Liver (tissue), 9 donors: ENCODE data around the gene C11orf87. TPM values are rescaled to one million over a fixed set of nuclear protein-coding genes. Genes with fewer than 3 reads are reported as not detected.

ENCODE experiments used
- DNase-seq: peaks from one replicate; pipeline ENCODE4 v3.0.0-alpha.2; 2017; ENCODE audit warnings: low spot score
- H3K27ac ChIP-seq, 2 donors: one replicate each; pipeline ENCODE4 v1.7.0; 2013; ENCODE audit warnings: inconsistent platforms in 2 of 2, low read length in 2 of 2, control low read depth in 1 of 2, low read depth in 1 of 2, mild to moderate bottlenecking in 1 of 2
- H3K27me3 ChIP-seq, 4 donors: one replicate each; pipeline versions ENCODE4 v1.6.1 to v1.7.0; 2013; ENCODE audit warnings: low read length in 3 of 4, inconsistent platforms in 1 of 4, mild to moderate bottlenecking in 1 of 4, moderate library complexity in 1 of 4; ENCODE audit not compliant: control insufficient read depth in 4 of 4, insufficient read depth in 4 of 4
- H3K36me3 ChIP-seq, 4 donors: one replicate each; pipeline versions ENCODE4 v1.6.1 to v1.7.0; 2013; ENCODE audit warnings: low read length in 3 of 4, mild to moderate bottlenecking in 3 of 4, low read depth in 1 of 4, moderate library complexity in 1 of 4; ENCODE audit not compliant: control insufficient read depth in 4 of 4, insufficient read depth in 3 of 4
- H3K4me1 ChIP-seq, 4 donors: one replicate each; pipeline versions ENCODE4 v1.6.1 to v1.7.0; 2013; ENCODE audit warnings: low read length in 3 of 4, mild to moderate bottlenecking in 3 of 4, moderate library complexity in 1 of 4; ENCODE audit not compliant: control insufficient read depth in 4 of 4, insufficient read depth in 4 of 4
- H3K4me3 ChIP-seq, 3 donors: one replicate each; pipeline versions ENCODE4 v1.6.1 to v1.7.0; 2013; ENCODE audit warnings: low read length in 3 of 3, control low read depth in 1 of 3, low read depth in 1 of 3, mild to moderate bottlenecking in 1 of 3
- H3K9ac ChIP-seq, 2 donors: one replicate each; pipeline ENCODE4 v1.7.0; 2013; ENCODE audit warnings: low read length in 2 of 2, mild to moderate bottlenecking in 2 of 2, moderate library complexity in 2 of 2, control low read depth in 1 of 2, low read depth in 1 of 2
- H3K9me3 ChIP-seq, 4 donors: one replicate each; pipeline versions ENCODE4 v1.6.1 to v1.7.0; 2013; ENCODE audit warnings: low read length in 3 of 4; ENCODE audit not compliant: control insufficient read depth in 4 of 4
- CTCF ChIP-seq: fragments of 150-350 bp; IDR thresholded peaks from 2 replicates; pipeline ENCODE4 v1.5.1; 2017; ENCODE audit warnings: improper control_type of control experiment, low read depth, low read length; ENCODE audit not compliant: missing input control
- EGR1 ChIP-seq, 2 donors: IDR thresholded peaks; 2 replicates each; pipeline ENCODE4 v1.6.1; 2016 to 2018; ENCODE audit warnings: antibody characterized with exemption in 2 of 2, low read depth in 2 of 2
- FOXA1 ChIP-seq: IDR thresholded peaks from 2 replicates; pipeline ENCODE4 v1.6.1; 2016; ENCODE audit warnings: antibody characterized with exemption
- FOXA2 ChIP-seq: IDR thresholded peaks from 2 replicates; pipeline ENCODE4 v1.6.1; 2016; ENCODE audit warnings: antibody characterized with exemption
- GABPA ChIP-seq, 2 donors: IDR thresholded peaks in 1 of 2; conservative IDR thresholded peaks in 1 of 2; 2 replicates each; pipeline ENCODE4 v1.6.1; 2016; ENCODE audit warnings: antibody characterized with exemption in 2 of 2, mild to moderate bottlenecking in 1 of 2, moderate library complexity in 1 of 2
- HNF4A ChIP-seq, 2 donors: conservative IDR thresholded peaks; 2 replicates each; pipeline ENCODE4 v1.6.1; 2016; ENCODE audit warnings: antibody characterized with exemption in 2 of 2, mild to moderate bottlenecking in 2 of 2
- HNF4G ChIP-seq: IDR thresholded peaks from 2 replicates; pipeline ENCODE4 v1.6.1; 2016; ENCODE audit warnings: antibody characterized with exemption
- JUND ChIP-seq, 2 donors: IDR thresholded peaks; 2 replicates each; pipeline ENCODE4 v1.6.1; 2016; ENCODE audit warnings: antibody characterized with exemption in 2 of 2
- NR2F2 ChIP-seq: IDR thresholded peaks from 2 replicates; pipeline ENCODE4 v1.6.1; 2016; ENCODE audit warnings: antibody characterized with exemption
- RAD21 ChIP-seq, 2 donors: IDR thresholded peaks; 2 replicates each; pipeline ENCODE4 v1.6.1; 2016; ENCODE audit warnings: antibody characterized with exemption in 2 of 2, mild to moderate bottlenecking in 2 of 2
- RXRA ChIP-seq, 2 donors: IDR thresholded peaks; 2 replicates each; pipeline ENCODE4 v1.6.1; 2017 to 2018; ENCODE audit warnings: antibody characterized with exemption in 2 of 2, mild to moderate bottlenecking in 1 of 2
- SP1 ChIP-seq: IDR thresholded peaks from 2 replicates; pipeline ENCODE4 v1.6.1; 2018; ENCODE audit warnings: antibody characterized with exemption, mild to moderate bottlenecking
- TAF1 ChIP-seq: conservative IDR thresholded peaks from 2 replicates; pipeline ENCODE4 v1.6.1; 2016; ENCODE audit warnings: antibody characterized with exemption, mild to moderate bottlenecking
- YY1 ChIP-seq: IDR thresholded peaks from 2 replicates; pipeline ENCODE4 v1.6.1; 2016; ENCODE audit warnings: antibody characterized with exemption, mild to moderate bottlenecking
- ZBTB33 ChIP-seq: IDR thresholded peaks from 2 replicates; pipeline ENCODE4 v1.6.1; 2016; ENCODE audit warnings: antibody characterized with exemption
- WGBS: extraction: QIAGEN DNeasy Blood & Tissue Kit; methylation state at CpG from one replicate; pipeline ENCODE4 v1.1.7; 2013; 5-methylcytosine and 5-hydroxymethylcytosine counted together
- polyA plus RNA-seq, 2 donors: library from polyadenylated mRNA; stranded (reverse) in 1 of 2; unstranded in 1 of 2; fragments of 200-250 nt in 1 of 2; fragments of >200 nt in 1 of 2; fragmentation: Nextera tagmentation in 1 of 2; extraction: Ambion mirVana in 1 of 2; gene quantifications; one replicate each; pipeline versions ENCODE4 v1.2.1 to v1.2.3, GENCODE V29; 2013 to 2015
- total RNA-seq, 2 donors: library from RNA; depleted of rRNA; stranded (reverse); fragments of >200 nt; gene quantifications; one replicate each; pipeline ENCODE4 v1.2.3, GENCODE V29; 2014
- TF ChIP-seq, protein P1 (sequence below): IDR thresholded peaks from 2 replicates; pipeline ENCODE4 v1.6.1; 2016; ENCODE audit warnings: antibody characterized with exemption, mild to moderate bottlenecking
- TF ChIP-seq, protein P2 (sequence below): IDR thresholded peaks from 2 replicates; pipeline ENCODE4 v1.6.1; 2016; ENCODE audit warnings: antibody characterized with exemption
- TF ChIP-seq, protein P3 (sequence below): IDR thresholded peaks from 2 replicates; pipeline ENCODE4 v1.6.1; 2016; ENCODE audit warnings: antibody characterized with exemption
- donor health status: healthy.
- donor health status: healthy.
- donor health status: healthy.
- donor health status: healthy.
- donor health status: healthy.

C11orf87 gene
- total and polyA plus RNA-seq, 4 donors: not detected

GRCh38 chr11:109432105-109432504, 10.1 kb downstream of the C11orf87 start:
- Histone ChIP-seq H3K27ac (no peak overlapping the region), H3K9me3 (no peaks in the 10 kb centered on the region), H3K4me1 (no peaks in the 10 kb centered on the region), H3K27me3 (no peaks in the 10 kb centered on the region), H3K4me3 (no peak overlapping the region), H3K36me3 (no peaks in the 10 kb centered on the region), H3K9ac (no peak overlapping the region)
- WGBS: 60% methylated on average over 3 of the region's 3 CpGs
- DNase-seq: no peak
- no peak for TF ChIP-seq JUND (IDR thresholded peaks at IDR 0.05)
- TF ChIP-seq HNF4G: no peak
- TF ChIP-seq FOXA2: no peak
- TF ChIP-seq GABPA (IDR thresholded peaks at IDR 0.05 in 1 of 2, conservative IDR thresholded peaks at IDR 0.05 in 1 of 2): no peak
- no peak for TF ChIP-seq RXRA (IDR thresholded peaks at IDR 0.05)
- no peak for TF ChIP-seq HNF4A (conservative IDR thresholded peaks at IDR 0.05)
- TF ChIP-seq, protein P1, sequence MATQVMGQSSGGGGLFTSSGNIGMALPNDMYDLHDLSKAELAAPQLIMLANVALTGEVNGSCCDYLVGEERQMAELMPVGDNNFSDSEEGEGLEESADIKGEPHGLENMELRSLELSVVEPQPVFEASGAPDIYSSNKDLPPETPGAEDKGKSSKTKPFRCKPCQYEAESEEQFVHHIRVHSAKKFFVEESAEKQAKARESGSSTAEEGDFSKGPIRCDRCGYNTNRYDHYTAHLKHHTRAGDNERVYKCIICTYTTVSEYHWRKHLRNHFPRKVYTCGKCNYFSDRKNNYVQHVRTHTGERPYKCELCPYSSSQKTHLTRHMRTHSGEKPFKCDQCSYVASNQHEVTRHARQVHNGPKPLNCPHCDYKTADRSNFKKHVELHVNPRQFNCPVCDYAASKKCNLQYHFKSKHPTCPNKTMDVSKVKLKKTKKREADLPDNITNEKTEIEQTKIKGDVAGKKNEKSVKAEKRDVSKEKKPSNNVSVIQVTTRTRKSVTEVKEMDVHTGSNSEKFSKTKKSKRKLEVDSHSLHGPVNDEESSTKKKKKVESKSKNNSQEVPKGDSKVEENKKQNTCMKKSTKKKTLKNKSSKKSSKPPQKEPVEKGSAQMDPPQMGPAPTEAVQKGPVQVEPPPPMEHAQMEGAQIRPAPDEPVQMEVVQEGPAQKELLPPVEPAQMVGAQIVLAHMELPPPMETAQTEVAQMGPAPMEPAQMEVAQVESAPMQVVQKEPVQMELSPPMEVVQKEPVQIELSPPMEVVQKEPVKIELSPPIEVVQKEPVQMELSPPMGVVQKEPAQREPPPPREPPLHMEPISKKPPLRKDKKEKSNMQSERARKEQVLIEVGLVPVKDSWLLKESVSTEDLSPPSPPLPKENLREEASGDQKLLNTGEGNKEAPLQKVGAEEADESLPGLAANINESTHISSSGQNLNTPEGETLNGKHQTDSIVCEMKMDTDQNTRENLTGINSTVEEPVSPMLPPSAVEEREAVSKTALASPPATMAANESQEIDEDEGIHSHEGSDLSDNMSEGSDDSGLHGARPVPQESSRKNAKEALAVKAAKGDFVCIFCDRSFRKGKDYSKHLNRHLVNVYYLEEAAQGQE: no peak
- TF ChIP-seq SP1: no peak

DNA sequence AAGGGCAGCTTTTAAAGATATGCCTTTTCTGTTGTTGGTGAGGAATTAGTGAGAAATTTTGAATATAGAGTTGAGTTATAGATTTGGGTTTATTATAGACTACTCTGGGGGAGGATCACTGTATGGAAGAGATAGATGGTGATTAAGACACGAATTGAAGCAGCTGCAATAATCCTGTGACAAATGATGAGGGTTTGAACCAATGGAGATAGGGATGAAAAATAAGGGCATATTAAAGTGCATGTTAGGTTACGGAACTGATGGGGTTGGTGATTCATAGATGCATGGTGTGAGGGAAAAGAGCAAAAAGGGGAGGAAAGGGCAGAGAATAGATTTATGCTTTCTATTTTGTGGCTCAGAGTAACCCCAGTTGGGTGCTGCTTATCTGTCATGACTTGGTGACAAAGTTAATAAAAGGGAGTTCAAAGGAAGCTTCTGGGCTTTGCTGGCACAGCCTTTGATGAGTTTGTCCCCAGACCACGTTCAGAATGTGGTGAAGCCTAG, 11.8 kb downstream of the C11orf87 start:
- TF ChIP-seq FOXA1 (no peak), RXRA (IDR thresholded peaks at IDR 0.05) (no peak), CTCF (no peak), FOXA2 (no peak), EGR1 (IDR thresholded peaks at IDR 0.05; ENCODE audit: low read depth in 2 of 2) (no peak), NR2F2 (no peak), GABPA (IDR thresholded peaks at IDR 0.05 in 1 of 2, conservative IDR thresholded peaks at IDR 0.05 in 1 of 2) (no peak), HNF4A (conservative IDR thresholded peaks at IDR 0.05) (no peak), YY1 (no peak), ZBTB33 (no peak), HNF4G (no peak), SP1 (no peak), RAD21 (IDR thresholded peaks at IDR 0.05) (no peak), TAF1 (no peak), JUND (IDR thresholded peaks at IDR 0.05) (no peak)
- TF ChIP-seq, protein P2, sequence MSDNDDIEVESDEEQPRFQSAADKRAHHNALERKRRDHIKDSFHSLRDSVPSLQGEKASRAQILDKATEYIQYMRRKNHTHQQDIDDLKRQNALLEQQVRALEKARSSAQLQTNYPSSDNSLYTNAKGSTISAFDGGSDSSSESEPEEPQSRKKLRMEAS: no peak
- TF ChIP-seq, protein P3, sequence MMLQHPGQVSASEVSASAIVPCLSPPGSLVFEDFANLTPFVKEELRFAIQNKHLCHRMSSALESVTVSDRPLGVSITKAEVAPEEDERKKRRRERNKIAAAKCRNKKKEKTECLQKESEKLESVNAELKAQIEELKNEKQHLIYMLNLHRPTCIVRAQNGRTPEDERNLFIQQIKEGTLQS: no peak
- TF ChIP-seq, protein P1: no peak
- no peak for DNase-seq
- H3K9me3 ChIP-seq: no peaks in the 10 kb centered on the region
- no peak overlapping the region for H3K4me3 ChIP-seq
- H3K9ac ChIP-seq: no peak overlapping the region
- H3K27me3 ChIP-seq: no peaks in the 10 kb centered on the region
- H3K27ac ChIP-seq: no peak overlapping the region
- H3K4me1 ChIP-seq: no peaks in the 10 kb centered on the region
- 40% methylated on average over 3 of the region's 3 CpGs for WGBS
- H3K36me3 ChIP-seq: no peaks in the 10 kb centered on the region
